ENCODE results near the gene ALG14.

Gene ALG14

DNA sequence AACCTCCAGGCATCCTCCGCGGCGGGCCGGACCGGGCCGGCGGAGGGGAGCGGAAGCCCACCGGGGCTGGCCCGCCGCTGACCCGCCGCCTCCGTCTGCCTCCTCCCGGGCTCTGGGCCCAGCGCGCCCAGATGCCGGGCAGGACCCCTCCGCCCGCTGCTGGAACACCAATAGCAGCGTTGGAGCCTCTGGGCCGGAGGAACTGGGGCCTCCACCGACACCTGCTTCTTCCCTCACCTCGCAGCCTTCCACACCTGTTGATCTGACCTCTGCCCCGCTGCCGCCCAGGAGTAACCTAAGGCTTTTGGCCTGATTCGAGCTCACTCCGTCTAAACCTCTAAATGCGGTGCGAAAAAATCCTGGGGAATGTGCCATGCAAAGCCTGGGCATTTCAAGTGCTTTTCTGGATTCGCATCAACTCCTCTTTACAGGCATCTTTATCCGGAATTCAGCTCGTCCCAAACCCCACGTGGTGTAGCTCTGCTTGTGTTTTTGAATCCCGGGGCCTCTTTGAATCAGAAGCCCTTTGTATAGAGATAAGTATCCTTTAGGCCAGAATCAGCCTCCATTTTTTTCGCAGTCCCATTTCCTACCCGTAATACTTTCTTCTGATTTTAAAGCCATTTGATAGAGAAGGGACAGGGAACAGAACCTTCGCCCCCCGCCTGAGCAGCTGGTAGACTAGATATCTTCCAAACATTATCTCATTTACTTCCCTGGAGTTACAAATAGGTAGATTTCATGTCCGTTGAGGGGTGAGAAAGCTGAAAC is 145.2 kb downstream of the ALG14 start (continued):
- TF ChIP-seq ZNF416 (tag by site-specific recombination; IDR thresholded peaks at IDR 0.05) (no peak), ZNF561 (tag by site-specific recombination; IDR thresholded peaks at IDR 0.05; ENCODE audit: borderline replicate concordance) (no peak), ZNF121 (tag by site-specific recombination; IDR thresholded peaks at IDR 0.05) (no peak), ZFP37 (tag by site-specific recombination; IDR thresholded peaks at IDR 0.05) (no peak), ZNF776 (tag by site-specific recombination; IDR thresholded peaks at IDR 0.05; ENCODE audit: borderline replicate concordance) (no peak), ZIC2 (tag by site-specific recombination; IDR thresholded peaks at IDR 0.05) (no peak), SALL2 (tag by site-specific recombination; IDR thresholded peaks at IDR 0.05; ENCODE audit: borderline replicate concordance) (no peak), ZNF76 (tag by site-specific recombination; IDR thresholded peaks at IDR 0.05; ENCODE audit: borderline replicate concordance, low read depth) (no peak), KLF1 (tag by site-specific recombination; IDR thresholded peaks at IDR 0.05) (no peak), YY1 (tag by site-specific recombination; IDR thresholded peaks at IDR 0.05) (peak; percentile 27; the same call in 1 of the 2 replicates), BCL11B (tag by site-specific recombination; IDR thresholded peaks at IDR 0.05; ENCODE audit: low read depth) (peak; percentile 79)
- TF ChIP-seq, protein P1, sequence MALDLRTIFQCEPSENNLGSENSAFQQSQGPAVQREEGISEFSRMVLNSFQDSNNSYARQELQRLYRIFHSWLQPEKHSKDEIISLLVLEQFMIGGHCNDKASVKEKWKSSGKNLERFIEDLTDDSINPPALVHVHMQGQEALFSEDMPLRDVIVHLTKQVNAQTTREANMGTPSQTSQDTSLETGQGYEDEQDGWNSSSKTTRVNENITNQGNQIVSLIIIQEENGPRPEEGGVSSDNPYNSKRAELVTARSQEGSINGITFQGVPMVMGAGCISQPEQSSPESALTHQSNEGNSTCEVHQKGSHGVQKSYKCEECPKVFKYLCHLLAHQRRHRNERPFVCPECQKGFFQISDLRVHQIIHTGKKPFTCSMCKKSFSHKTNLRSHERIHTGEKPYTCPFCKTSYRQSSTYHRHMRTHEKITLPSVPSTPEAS (tag by site-specific recombination; IDR thresholded peaks at IDR 0.05) = no peak
- TF ChIP-seq, protein P2, sequence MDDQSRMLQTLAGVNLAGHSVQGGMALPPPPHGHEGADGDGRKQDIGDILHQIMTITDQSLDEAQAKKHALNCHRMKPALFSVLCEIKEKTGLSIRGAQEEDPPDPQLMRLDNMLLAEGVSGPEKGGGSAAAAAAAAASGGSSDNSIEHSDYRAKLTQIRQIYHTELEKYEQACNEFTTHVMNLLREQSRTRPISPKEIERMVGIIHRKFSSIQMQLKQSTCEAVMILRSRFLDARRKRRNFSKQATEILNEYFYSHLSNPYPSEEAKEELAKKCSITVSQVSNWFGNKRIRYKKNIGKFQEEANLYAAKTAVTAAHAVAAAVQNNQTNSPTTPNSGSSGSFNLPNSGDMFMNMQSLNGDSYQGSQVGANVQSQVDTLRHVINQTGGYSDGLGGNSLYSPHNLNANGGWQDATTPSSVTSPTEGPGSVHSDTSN (CRISPR knock-in tag; IDR thresholded peaks at IDR 0.05) = no peak

DNA sequence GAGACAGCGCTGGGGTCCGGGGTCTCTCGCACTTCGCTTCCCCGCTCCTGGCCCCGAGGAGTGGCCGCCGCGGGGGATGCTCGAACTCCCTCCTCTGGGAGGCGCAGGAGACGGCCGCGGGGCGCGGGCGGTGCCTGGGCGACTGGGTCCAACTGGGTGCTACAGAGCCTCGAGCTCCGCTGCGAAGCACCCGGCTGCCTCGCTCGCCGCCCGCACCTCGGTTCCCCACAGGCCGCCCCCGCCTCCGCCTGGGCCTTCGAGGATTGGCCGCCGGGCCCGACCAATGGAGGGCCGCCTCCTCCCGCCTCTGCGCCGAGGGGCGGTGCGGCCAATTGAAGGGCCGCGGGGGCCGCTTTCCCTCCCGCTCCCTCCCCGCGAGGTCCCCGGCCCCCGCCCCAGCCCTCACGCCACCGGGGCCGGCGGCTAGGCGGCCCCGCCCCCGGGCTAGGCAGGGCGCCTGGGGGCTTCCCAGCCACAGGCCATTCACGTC is 145.8 kb downstream of the ALG14 start, which contains the start of gene CNN3:
Gene CNN3 (minus strand): TSS at position 196 of the 490 bp plus-strand sequence. CDS start 216 bp downstream, outside the sequence.
- H3K4me1 ChIP-seq (ENCODE audit: control insufficient read depth, insufficient read depth, low read length) = peaks cover 27% of the 10 kb centered on the region
- no peaks in the 10 kb centered on the region for H3K36me3 ChIP-seq (ENCODE audit: control insufficient read depth in 2 of 2, insufficient read depth in 1 of 2, low read length in 2 of 2)
- peak within 1 kb of the TSS; percentile 97 for H3K27ac ChIP-seq (ENCODE audit: extremely low read depth, low read depth, low read length)
- H3K9me3 ChIP-seq (ENCODE audit: control insufficient read depth, insufficient read depth, low read depth, low read length) = no peaks in the 10 kb centered on the region
- CTCF ChIA-PET = interaction anchor here (0.8 to 2.2 kb wide), 5 partner anchors 34 to 116 kb away, joined by 3 to 15 read pairs (median 4); no protein-coding TSS in a partner anchor
- POLR2A ChIA-PET = interaction anchor here (0.5 to 1.3 kb wide), 7 partner anchors 8 to 643 kb away, joined by 3 to 5 read pairs (median 4); partner anchors contain the start of gene RWDD3
- H3K4me3 ChIP-seq (ENCODE audit: low read depth, low read length) = peak within 1 kb of the TSS; percentile 82
- TF ChIP-seq ZNF596 (tag by site-specific recombination; IDR thresholded peaks at IDR 0.05) = no peak
- no peak for TF ChIP-seq ZNF585B (tag by site-specific recombination; IDR thresholded peaks at IDR 0.05)
- TF ChIP-seq YY2 (tag by site-specific recombination; IDR thresholded peaks at IDR 0.05) = no peak
- no peak for TF ChIP-seq ZNF202 (tag by site-specific recombination; IDR thresholded peaks at IDR 0.05; ENCODE audit: borderline replicate concordance)
- no peak for TF ChIP-seq ZNF132 (tag by site-specific recombination; IDR thresholded peaks at IDR 0.05; ENCODE audit: borderline replicate concordance)
- TF ChIP-seq HOXD13 (CRISPR knock-in tag; IDR thresholded peaks at IDR 0.05; ENCODE audit: borderline replicate concordance) = no peak
- no peak for TF ChIP-seq ZNF223 (tag by site-specific recombination; IDR thresholded peaks at IDR 0.05)
- no peak for TF ChIP-seq ZNF169 (tag by site-specific recombination; IDR thresholded peaks at IDR 0.05)
- no peak for TF ChIP-seq PRDM1 (tag by site-specific recombination; IDR thresholded peaks at IDR 0.05)
- TF ChIP-seq, protein P3, sequence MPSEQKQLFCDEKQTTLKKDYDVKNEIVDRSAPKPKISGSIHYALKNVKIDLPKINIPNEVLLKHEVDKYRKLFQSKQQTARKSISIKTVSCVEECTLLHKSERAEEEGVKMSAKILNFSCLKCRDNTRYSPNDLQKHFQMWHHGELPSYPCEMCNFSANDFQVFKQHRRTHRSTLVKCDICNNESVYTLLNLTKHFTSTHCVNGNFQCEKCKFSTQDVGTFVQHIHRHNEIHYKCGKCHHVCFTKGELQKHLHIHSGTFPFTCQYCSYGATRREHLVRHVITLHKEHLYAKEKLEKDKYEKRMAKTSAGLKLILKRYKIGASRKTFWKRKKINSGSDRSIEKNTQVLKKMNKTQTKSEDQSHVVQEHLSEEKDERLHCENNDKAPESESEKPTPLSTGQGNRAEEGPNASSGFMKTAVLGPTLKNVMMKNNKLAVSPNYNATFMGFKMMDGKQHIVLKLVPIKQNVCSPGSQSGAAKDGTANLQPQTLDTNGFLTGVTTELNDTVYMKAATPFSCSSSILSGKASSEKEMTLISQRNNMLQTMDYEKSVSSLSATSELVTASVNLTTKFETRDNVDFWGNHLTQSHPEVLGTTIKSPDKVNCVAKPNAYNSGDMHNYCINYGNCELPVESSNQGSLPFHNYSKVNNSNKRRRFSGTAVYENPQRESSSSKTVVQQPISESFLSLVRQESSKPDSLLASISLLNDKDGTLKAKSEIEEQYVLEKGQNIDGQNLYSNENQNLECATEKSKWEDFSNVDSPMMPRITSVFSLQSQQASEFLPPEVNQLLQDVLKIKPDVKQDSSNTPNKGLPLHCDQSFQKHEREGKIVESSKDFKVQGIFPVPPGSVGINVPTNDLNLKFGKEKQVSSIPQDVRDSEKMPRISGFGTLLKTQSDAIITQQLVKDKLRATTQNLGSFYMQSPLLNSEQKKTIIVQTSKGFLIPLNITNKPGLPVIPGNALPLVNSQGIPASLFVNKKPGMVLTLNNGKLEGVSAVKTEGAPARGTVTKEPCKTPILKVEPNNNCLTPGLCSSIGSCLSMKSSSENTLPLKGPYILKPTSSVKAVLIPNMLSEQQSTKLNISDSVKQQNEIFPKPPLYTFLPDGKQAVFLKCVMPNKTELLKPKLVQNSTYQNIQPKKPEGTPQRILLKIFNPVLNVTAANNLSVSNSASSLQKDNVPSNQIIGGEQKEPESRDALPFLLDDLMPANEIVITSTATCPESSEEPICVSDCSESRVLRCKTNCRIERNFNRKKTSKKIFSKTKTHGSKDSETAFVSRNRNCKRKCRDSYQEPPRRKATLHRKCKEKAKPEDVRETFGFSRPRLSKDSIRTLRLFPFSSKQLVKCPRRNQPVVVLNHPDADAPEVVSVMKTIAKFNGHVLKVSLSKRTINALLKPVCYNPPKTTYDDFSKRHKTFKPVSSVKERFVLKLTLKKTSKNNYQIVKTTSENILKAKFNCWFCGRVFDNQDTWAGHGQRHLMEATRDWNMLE (tag by site-specific recombination; conservative IDR thresholded peaks at IDR 0.05; ENCODE audit: low read depth) = no peak
- peak; percentile 71 for TF ChIP-seq ZBTB8A (tag by site-specific recombination; IDR thresholded peaks at IDR 0.05)
- TF ChIP-seq, protein P4, sequence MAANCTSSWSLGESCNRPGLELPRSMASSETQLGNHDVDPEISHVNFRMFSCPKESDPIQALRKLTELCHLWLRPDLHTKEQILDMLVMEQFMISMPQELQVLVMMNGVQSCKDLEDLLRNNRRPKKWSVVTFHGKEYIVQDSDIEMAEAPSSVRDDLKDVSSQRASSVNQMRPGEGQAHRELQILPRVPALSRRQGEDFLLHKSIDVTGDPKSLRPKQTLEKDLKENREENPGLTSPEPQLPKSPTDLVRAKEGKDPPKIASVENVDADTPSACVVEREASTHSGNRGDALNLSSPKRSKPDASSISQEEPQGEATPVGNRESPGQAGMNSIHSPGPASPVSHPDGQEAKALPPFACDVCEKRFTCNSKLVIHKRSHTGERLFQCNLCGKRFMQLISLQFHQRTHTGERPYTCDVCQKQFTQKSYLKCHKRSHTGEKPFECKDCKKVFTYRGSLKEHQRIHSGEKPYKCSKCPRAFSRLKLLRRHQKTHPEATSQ (tag by site-specific recombination; IDR thresholded peaks at IDR 0.05) = peak; percentile 40; the same call in 1 of the 2 replicates
- 0 out of 2 replicates have a peak, but pooled peaks have one; percentile 17 for TF ChIP-seq ZNF623 (tag by site-specific recombination; IDR thresholded peaks at IDR 0.05)
- TF ChIP-seq ZNF670 (tag by site-specific recombination; IDR thresholded peaks at IDR 0.05; ENCODE audit: low read depth) = no peak
- peak; percentile 67; the same call in 1 of the 2 replicates for TF ChIP-seq ZNF610 (tag by site-specific recombination; IDR thresholded peaks at IDR 0.05; ENCODE audit: borderline replicate concordance)
- no peak for TF ChIP-seq ZNF211 (tag by site-specific recombination; IDR thresholded peaks at IDR 0.05; ENCODE audit: low read depth)

Measured in HEK293 (cell line).